Measurements from ENCODE around the gene OR6Y1.

Gene OR6Y1

DNA sequence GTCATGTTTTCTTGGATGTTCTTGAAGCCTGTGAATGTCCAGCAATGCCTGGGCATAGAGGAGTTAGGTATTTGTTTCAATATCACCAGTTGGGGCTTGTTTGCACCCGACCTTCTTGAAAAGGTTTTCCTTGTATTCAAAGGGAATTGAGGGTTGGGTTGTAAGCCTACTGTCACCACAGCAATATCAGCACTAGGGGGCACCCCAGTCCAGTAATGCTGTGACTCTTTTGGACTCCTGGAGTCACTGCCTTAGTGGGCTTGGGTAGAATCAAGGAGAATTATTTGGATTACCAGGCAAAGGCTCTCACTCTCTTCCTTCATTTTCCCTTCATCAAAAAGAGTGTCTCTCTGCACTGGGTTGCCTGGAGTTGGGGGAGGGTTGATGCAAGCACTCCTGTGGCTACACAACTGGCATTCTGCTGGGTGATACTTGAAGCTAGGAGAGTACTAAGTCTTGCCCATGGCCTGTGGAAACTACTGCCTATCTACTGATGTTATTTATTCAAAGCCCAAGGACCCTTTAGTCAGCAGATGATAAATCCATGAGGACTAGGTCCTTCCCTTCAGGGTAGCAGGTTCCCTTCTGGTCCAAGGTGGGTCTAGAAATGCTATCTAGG, 47.7 kb downstream of the OR6Y1 start:
- peak in 1 of 2 donors; percentile 16 for DNase-seq (ENCODE audit: low read depth in 1 of 2, low spot score in 1 of 2)

GRCh38 chr1:158496374-158496773, 57.8 kb downstream of the OR6Y1 start:
- DNase-seq (ENCODE audit: low read depth in 1 of 2, low spot score in 1 of 2): no peak

GRCh38 chr1:158494796-158495195, 59.4 kb downstream of the OR6Y1 start:
- no peak for DNase-seq (ENCODE audit: low read depth in 1 of 2, low spot score in 1 of 2)

Measured in stimulated activated CD4-positive, alpha-beta T cell treated with anti-CD3 and anti-CD28 coated beads, Interleukin-15, amount 100 ng/mL, for 1 hour (primary cell).